ENCODE measurements around the gene SAMD9L.

DNA sequence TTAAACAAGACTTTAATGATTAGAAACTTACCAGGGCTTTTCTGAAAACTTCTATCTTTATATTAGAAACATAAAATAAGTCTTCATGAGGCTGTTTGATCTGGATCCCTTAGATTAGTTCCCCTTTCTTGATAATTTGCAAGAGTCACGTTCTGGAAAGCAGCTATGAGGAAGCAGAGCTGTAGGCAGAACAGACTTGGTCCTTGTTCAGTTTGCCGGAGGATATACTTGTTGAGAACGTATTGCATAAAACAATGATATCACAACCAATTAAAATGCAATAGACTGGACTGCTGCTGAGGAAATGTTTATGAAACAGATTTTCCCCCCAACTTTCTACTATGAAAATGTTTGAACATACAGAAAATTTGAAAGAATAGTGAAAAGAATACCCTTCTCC, 2.8 kb downstream of the SAMD9L start:
- TF ChIP-seq POLR2A (IDR thresholded peaks at IDR 0.05; ENCODE audit: low read depth, low read length) (no peak), RAD21 (IDR thresholded peaks at IDR 0.05; ENCODE audit: low read length) (no peak), CHD1 (IDR thresholded peaks at IDR 0.05; ENCODE audit: low read depth, low read length) (no peak), MAZ (IDR thresholded peaks at IDR 0.05; ENCODE audit: borderline replicate concordance, low read depth, low read length) (no peak)

All from IMR-90 (cell line).